Adipose tissue (tissue), 3 donors: Measurements from ENCODE around the gene TMEM132D. TPM values are rescaled to one million over a fixed set of nuclear protein-coding genes. Genes with fewer than 3 reads are reported as not detected.

Experiments
- H3K27ac ChIP-seq: one replicate; pipeline ENCODE4 v1.5.1; 2013; ENCODE audit warnings: low read depth, low read length
- WGBS, 3 donors: extraction: QIAGEN DNeasy Blood & Tissue Kit; methylation state at CpG; one replicate each; pipeline ENCODE4 v1.1.7; 2013; 5-methylcytosine and 5-hydroxymethylcytosine counted together
- polyA plus RNA-seq, 3 donors: library from polyadenylated mRNA; stranded (reverse); fragments of 200-250 nt; gene quantifications; one replicate each; pipeline ENCODE4 v1.2.3, GENCODE V29; 2013
- donor health status: healthy with polysubstance abuse.
- donor health status: Bipolar disorder and iron deficiency.
- donor health status: healthy.

TMEM132D gene
- polyA plus RNA-seq, 3 donors = 0.11 to 0.13 TPM; not detected in 1

DNA sequence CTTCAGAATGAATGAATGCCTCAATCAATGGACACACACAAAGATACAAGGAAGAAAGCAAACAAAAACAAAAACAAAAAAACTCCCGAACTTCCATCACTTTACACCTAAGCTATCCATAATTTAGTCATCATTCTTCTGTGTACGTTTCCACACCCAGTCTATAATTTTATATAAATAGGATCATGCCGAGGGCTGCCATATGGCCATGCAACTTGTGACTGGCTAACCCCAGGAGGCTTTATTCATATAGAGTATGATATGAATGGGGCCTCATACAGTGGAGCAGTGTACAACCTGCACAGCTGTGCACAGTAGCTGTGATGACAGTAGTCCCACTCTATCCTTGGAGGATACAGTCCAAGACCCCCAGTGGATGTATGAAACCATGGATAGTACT, 365.7 kb downstream of the TMEM132D start:
- H3K27ac ChIP-seq = no peak overlapping the region
- WGBS, 3 donors = 52 to 79% (median 61%) methylated on average over 3 of the region's 3 CpGs

- no peak overlapping the region for H3K27ac ChIP-seq
- 82 to 86% (median 83%) methylated on average over 3 of the region's 3 CpGs for WGBS, 3 donors
Measured at GRCh38 chr12:129534966-129535750, 368.7 kb downstream of the TMEM132D start.

DNA sequence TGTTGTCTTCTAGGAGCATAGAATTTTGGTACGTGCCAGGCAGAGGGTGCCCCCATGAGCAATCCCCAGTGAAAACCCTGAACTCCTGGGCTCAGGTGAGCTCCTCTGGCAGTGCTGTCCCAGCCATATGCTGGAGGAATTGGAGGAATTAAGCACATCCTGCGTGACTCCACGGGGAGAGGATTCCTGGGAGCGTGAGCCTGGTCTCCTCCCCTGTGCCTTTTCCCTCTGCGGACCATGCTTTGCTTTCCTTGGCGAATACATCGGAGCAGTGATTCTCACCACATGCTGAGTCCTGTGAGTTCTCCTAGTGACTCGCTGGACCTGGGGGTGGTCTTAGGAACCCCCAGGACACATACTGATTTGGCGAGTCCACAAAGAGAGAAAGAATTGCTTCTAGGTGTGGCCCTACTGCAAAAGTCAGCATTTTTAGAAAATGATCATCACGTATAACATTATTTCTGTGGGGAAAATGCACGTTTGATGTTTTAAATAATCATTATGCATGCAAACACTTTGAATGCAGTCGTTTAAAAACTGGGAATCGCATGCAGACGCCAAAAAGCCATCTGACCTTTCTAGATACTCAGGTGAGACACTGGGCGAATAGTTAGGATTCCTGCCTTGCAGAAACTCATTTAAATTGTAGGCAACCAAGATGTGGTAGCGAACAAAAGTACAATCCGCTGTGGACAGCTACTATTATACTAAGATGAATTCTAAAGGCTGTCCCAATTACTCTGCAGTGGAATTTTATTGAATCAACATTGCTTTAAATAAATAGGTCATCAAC, 370.9 kb downstream of the TMEM132D start:
- no peak overlapping the region for H3K27ac ChIP-seq
- WGBS, 3 donors = 40 to 46% (median 42%) methylated on average over 17 of the region's 17 CpGs

GRCh38 chr12:129532082-129532481, 371.7 kb downstream of the TMEM132D start:
- WGBS, 3 donors = 57 to 66% (median 66%) methylated on average over 7 of the region's 7 CpGs
- no peak overlapping the region for H3K27ac ChIP-seq

- 31 to 52% (median 44%) methylated on average over 13 of the region's 13 CpGs for WGBS, 3 donors
- no peak overlapping the region for H3K27ac ChIP-seq
Measured at GRCh38 chr12:129530984-129531383, 372.8 kb downstream of the TMEM132D start.

DNA sequence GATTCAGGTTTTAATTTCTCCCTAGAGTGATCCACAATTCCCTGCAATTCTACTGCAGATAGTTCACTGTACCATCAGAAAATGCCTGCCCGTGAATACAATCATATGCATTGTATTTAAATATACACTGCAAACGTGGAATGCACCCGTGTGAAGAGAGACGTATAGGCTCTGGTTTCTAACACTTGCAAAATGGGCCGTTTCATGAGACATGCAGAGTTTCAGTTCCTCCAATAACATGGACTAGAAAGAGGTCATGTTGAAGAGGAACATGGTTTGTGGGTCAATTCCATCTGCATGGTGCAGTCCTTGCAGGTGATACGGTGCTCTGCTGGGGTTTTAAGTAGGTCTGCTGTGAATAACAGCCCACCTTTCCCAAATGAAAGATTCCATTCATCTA, 373.3 kb downstream of the TMEM132D start:
- WGBS, 3 donors = 53 to 71% (median 56%) methylated on average over 6 of the region's 6 CpGs
- H3K27ac ChIP-seq = no peak overlapping the region

- 62 to 73% (median 66%) methylated on average over 3 of the region's 3 CpGs for WGBS, 3 donors
- no peak overlapping the region for H3K27ac ChIP-seq
Measured at GRCh38 chr12:129527506-129527905, 376.3 kb downstream of the TMEM132D start.

DNA sequence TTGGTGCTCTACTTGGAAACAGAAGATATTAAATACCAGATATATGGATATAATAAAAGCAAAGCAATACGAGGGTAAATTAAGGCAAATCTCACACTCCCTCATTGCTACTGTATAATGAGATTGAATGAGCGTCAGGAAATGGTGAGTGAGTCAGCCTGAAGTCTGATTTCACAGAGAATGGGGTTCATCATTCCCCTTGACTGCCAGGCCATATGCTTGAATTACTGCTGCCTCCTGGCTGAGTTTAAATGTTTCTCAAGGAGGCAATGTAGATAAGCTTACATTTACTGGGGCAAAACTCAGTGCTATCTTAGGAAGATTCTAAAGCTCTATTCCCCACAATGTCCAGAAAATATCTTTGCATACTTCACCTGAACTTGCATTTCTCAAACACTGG, 380.2 kb downstream of the TMEM132D start:
- no peak overlapping the region for H3K27ac ChIP-seq
- WGBS, 3 donors = 66 to 79% (median 68%) methylated on average over 2 of the region's 2 CpGs

DNA sequence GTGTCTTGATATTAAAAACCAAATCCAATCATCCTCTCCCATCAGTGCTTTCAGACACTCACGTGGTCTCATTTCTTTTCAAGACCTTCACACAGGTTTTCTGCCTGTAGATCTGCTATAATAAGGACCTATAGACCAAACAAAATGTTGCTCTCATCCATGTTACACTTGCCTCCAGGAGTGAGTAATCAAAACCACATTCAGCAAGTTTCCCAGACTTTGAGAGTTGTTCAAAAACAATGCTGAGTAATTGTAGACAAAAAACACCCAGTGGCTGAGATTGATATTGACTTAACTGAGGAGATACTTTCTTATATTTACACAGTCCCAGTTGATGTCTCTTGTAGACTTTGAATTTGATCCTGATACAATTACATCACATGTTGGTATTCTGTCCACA, 383.1 kb downstream of the TMEM132D start:
- H3K27ac ChIP-seq = no peak overlapping the region
- WGBS, 3 donors = 63 to 79% (median 64%) methylated on average over 1 of the region's 1 CpG

- WGBS, 3 donors = 79 to 97% (median 95%) methylated on average over 1 of the region's 1 CpG
- no peak overlapping the region for H3K27ac ChIP-seq
Measured at GRCh38 chr12:129503802-129504201, 400.0 kb downstream of the TMEM132D start.

DNA sequence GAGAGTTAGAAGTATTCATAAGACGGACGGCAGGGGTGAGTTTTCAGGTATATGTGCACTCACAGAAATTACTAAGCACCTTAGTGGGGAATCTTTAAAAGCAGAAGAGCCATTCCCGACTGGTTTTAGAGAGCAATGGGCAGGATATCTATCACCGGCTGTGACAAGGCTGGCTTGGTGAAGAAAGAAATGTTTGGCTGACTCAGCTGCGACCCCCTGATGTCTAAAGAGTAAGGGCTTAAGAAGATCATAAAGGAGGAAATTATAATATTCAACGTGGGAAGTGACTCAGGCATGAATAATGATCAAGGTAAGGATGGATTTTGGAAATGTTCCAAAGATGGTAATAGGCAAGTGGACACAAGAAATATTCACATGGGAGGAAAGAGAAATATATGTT, 407.6 kb downstream of the TMEM132D start:
- WGBS, 3 donors = 44 to 57% (median 53%) methylated on average over 6 of the region's 6 CpGs
- H3K27ac ChIP-seq = no peak overlapping the region

DNA sequence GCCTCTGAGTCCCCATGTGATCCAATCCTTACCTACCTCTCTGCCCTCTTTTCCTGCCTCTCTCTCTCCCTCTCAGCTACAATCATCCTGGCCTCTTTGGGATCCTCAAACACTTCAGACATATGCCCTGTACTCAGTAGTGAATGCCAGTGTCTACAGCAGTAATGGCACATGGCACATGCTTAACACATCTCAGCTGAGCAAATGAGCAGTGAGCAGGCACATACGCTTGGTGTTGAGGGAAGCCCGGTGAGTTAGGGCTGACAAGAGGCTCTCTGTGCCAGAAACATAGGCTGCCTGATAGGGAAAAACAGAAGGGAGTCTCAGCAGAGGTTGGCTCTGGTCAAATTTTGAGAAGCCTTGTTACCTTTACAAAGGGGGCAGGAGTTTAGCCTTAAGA, 409.1 kb downstream of the TMEM132D start:
- 68 to 89% (median 68%) methylated on average over 2 of the region's 2 CpGs for WGBS, 3 donors
- H3K27ac ChIP-seq = no peak overlapping the region

DNA sequence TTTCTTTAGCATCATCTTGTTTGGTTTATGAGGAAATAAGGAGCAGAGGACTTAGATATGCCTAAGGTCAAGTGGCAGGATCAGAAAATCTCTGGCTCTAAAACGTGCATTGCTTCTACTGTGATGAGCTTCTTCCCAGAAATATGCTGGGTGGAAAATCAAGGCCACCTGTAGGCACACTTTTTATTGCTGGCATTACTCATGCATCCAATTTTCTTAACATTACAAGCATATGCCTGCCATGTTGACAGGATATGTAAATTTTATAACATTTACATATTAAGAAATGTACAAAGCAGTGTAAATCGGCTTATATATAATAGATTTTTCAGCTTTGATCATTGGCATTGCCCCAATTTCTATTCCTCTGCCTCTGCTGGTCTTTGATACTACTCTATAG, 409.6 kb downstream of the TMEM132D start:
- no peak overlapping the region for H3K27ac ChIP-seq

GRCh38 chr12:129489100-129489676, 414.6 kb downstream of the TMEM132D start:
- 75 to 90% (median 86%) methylated on average over 1 of the region's 1 CpG for WGBS, 3 donors
- no peak overlapping the region for H3K27ac ChIP-seq

More for the DNA sequence above, 409.6 kb downstream of the TMEM132D start:
- WGBS, 3 donors = 57 to 61% (median 60%) methylated on average over 2 of the region's 2 CpGs

DNA sequence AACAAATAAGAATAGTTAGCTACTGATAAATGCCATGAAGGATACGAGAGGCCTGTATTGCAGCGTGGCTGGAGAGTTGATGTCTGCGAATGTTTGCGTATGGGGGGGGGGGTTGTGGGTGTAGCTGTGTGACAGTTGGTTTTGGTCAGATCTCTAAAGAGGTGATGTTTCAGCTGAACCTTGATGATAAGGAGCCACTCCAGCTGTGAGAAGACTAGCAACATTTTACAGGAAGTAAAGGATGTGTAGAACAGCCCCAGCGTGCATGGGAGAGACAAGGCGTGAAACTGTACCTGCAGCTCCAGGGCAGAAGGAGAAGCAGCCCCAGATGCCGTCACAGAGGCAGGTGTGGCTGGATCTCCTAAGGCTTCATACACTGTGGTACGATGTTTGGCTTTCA, 416.9 kb downstream of the TMEM132D start:
- 50 to 88% (median 82%) methylated on average over 8 of the region's 8 CpGs for WGBS, 3 donors
- no peak overlapping the region for H3K27ac ChIP-seq

- WGBS, 3 donors = 77 to 85% (median 85%) methylated on average over 16 of the region's 16 CpGs
- no peak overlapping the region for H3K27ac ChIP-seq
Measured at GRCh38 chr12:129483111-129483893, 420.5 kb downstream of the TMEM132D start.

- H3K27ac ChIP-seq = no peak overlapping the region
- 81 to 88% (median 84%) methylated on average over 10 of the region's 10 CpGs for WGBS, 3 donors
Measured at GRCh38 chr12:129481921-129482320, 421.9 kb downstream of the TMEM132D start.

GRCh38 chr12:129470196-129470595, 433.6 kb downstream of the TMEM132D start:
- no peak overlapping the region for H3K27ac ChIP-seq
- 68 to 74% (median 71%) methylated on average over 5 of the region's 5 CpGs for WGBS, 3 donors
